Stomach smooth muscle (tissue), 2 donors: ENCODE data around the gene OTP.

Source experiments
- H3K27ac ChIP-seq: one replicate; pipeline ENCODE4 v1.7.0; 2013; ENCODE audit warnings: mild to moderate bottlenecking, low read length, inconsistent platforms
- H3K27me3 ChIP-seq, 2 donors: one replicate each; pipeline ENCODE4 v1.7.0; 2013; ENCODE audit warnings: low read length in 2 of 2; ENCODE audit not compliant: insufficient read depth in 2 of 2, control insufficient read depth in 1 of 2
- H3K36me3 ChIP-seq, 2 donors: one replicate each; pipeline ENCODE4 v1.7.0; 2013; ENCODE audit warnings: low read length in 2 of 2; ENCODE audit not compliant: control insufficient read depth in 2 of 2, insufficient read depth in 2 of 2
- H3K4me1 ChIP-seq: one replicate; pipeline ENCODE4 v1.7.0; 2013; ENCODE audit warnings: low read length; ENCODE audit not compliant: control insufficient read depth, insufficient read depth
- H3K4me3 ChIP-seq, 2 donors: one replicate each; pipeline ENCODE4 v1.7.0; 2013; ENCODE audit warnings: low read length in 2 of 2
- H3K9ac ChIP-seq, 2 donors: one replicate each; pipeline ENCODE4 v1.7.0; 2013; ENCODE audit warnings: low read length in 2 of 2, mild to moderate bottlenecking in 1 of 2
- H3K9me3 ChIP-seq, 2 donors: one replicate each; pipeline ENCODE4 v1.7.0; 2013; ENCODE audit warnings: low read length in 2 of 2; ENCODE audit not compliant: control insufficient read depth in 2 of 2
- donor health status: healthy.
- donor health status: Pancreatic carcinoma.

OTP gene

GRCh38 chr5:77637998-77638762 lies at the start of gene OTP:
TSS of gene OTP (minus strand) at chr5:77638713. CDS start at chr5:77638549, 164 bp downstream.
- H3K4me3 ChIP-seq, result no peak within 1 kb of the TSS

GRCh38 chr5:77683171-77683732 lies 44.7 kb upstream of the OTP start:
- H3K9ac ChIP-seq, result no peak overlapping the region
- H3K27me3 ChIP-seq, result no peaks in the 10 kb centered on the region
- no peaks in the 10 kb centered on the region for H3K4me1 ChIP-seq
- H3K36me3 ChIP-seq, result peaks cover 0 to 7% of the 10 kb centered on the region in 2 donors
- no peak overlapping the region for H3K27ac ChIP-seq
- H3K4me3 ChIP-seq, result no peak overlapping the region
- H3K9me3 ChIP-seq, result no peaks in the 10 kb centered on the region

More at GRCh38 chr5:77637998-77638762, at the start of gene OTP:
- Histone ChIP-seq H3K27ac (no peak within 1 kb of the TSS), H3K9me3 (no peaks in the 10 kb centered on the region), H3K9ac (no peak within 1 kb of the TSS), H3K4me1 (peaks cover 19% of the 10 kb centered on the region), H3K27me3 (peaks cover 80 to 98% of the 10 kb centered on the region in 2 donors), H3K36me3 (no peaks in the 10 kb centered on the region)

GRCh38 chr5:77670526-77670925 lies 32.0 kb upstream of the OTP start:
- Histone ChIP-seq H3K4me1 (no peaks in the 10 kb centered on the region), H3K27ac (no peak overlapping the region), H3K36me3 (no peaks in the 10 kb centered on the region), H3K9ac (no peak overlapping the region), H3K4me3 (no peak overlapping the region), H3K9me3 (no peaks in the 10 kb centered on the region), H3K27me3 (peaks cover 0 to 6% of the 10 kb centered on the region in 2 donors)

- Histone ChIP-seq H3K4me1 (no peaks in the 10 kb centered on the region), H3K9me3 (no peaks in the 10 kb centered on the region), H3K27me3 (peaks cover 0 to 8% of the 10 kb centered on the region in 2 donors), H3K9ac (no peak overlapping the region), H3K36me3 (no peaks in the 10 kb centered on the region), H3K27ac (no peak overlapping the region), H3K4me3 (no peak overlapping the region)
Measured at GRCh38 chr5:77669677-77670076, 31.2 kb upstream of the OTP start.

- H3K27ac ChIP-seq, result no peak overlapping the region
- H3K9me3 ChIP-seq, result peaks cover 0 to 4% of the 10 kb centered on the region in 2 donors
Measured at GRCh38 chr5:77663090-77663863, 24.8 kb upstream of the OTP start.

GRCh38 chr5:77662635-77663034 lies 24.1 kb upstream of the OTP start:
- no peak overlapping the region for H3K4me3 ChIP-seq
- H3K4me1 ChIP-seq, result no peaks in the 10 kb centered on the region
- H3K27ac ChIP-seq, result no peak overlapping the region
- H3K9me3 ChIP-seq, result peaks cover 0 to 4% of the 10 kb centered on the region in 2 donors
- no peaks in the 10 kb centered on the region for H3K36me3 ChIP-seq
- H3K9ac ChIP-seq, result no peak overlapping the region
- H3K27me3 ChIP-seq, result peaks cover 0 to 8% of the 10 kb centered on the region in 2 donors

More at GRCh38 chr5:77663090-77663863, 24.8 kb upstream of the OTP start:
- H3K4me1 ChIP-seq, result no peaks in the 10 kb centered on the region
- no peak overlapping the region for H3K4me3 ChIP-seq
- peaks cover 0 to 8% of the 10 kb centered on the region in 2 donors for H3K27me3 ChIP-seq
- no peaks in the 10 kb centered on the region for H3K36me3 ChIP-seq
- no peak overlapping the region for H3K9ac ChIP-seq

GRCh38 chr5:77658662-77659061 lies 20.1 kb upstream of the OTP start:
- H3K4me1 ChIP-seq, result no peaks in the 10 kb centered on the region

GRCh38 chr5:77651343-77651742 lies 12.8 kb upstream of the OTP start:
- Histone ChIP-seq H3K36me3 (no peaks in the 10 kb centered on the region), H3K27ac (no peak overlapping the region), H3K4me1 (no peaks in the 10 kb centered on the region), H3K4me3 (no peak overlapping the region), H3K27me3 (peaks cover 4 to 16% of the 10 kb centered on the region in 2 donors), H3K9ac (no peak overlapping the region), H3K9me3 (no peaks in the 10 kb centered on the region)

More at GRCh38 chr5:77658662-77659061, 20.1 kb upstream of the OTP start:
- Histone ChIP-seq H3K36me3 (no peaks in the 10 kb centered on the region), H3K27ac (no peak overlapping the region), H3K4me3 (no peak overlapping the region), H3K9me3 (peaks cover 0 to 4% of the 10 kb centered on the region in 2 donors), H3K9ac (no peak overlapping the region), H3K27me3 (peaks cover 5 to 6% of the 10 kb centered on the region in 2 donors)

- peaks cover 9 to 23% of the 10 kb centered on the region in 2 donors for H3K27me3 ChIP-seq
- H3K27ac ChIP-seq, result no peak overlapping the region
- H3K4me1 ChIP-seq, result no peaks in the 10 kb centered on the region
- H3K9me3 ChIP-seq, result no peaks in the 10 kb centered on the region
- H3K4me3 ChIP-seq, result no peak overlapping the region
- H3K36me3 ChIP-seq, result no peaks in the 10 kb centered on the region
- H3K9ac ChIP-seq, result no peak overlapping the region
Measured at GRCh38 chr5:77650686-77651085, 12.2 kb upstream of the OTP start.

GRCh38 chr5:77649776-77650175 lies 11.3 kb upstream of the OTP start:
- Histone ChIP-seq H3K27ac (no peak overlapping the region), H3K9ac (no peak overlapping the region), H3K9me3 (no peaks in the 10 kb centered on the region), H3K27me3 (peaks cover 11 to 29% of the 10 kb centered on the region in 2 donors), H3K4me3 (no peak overlapping the region), H3K4me1 (peaks cover 6% of the 10 kb centered on the region), H3K36me3 (no peaks in the 10 kb centered on the region)
